ENCODE data around the gene ACCSL. TPM values are rescaled to one million over a fixed set of nuclear protein-coding genes. Genes with fewer than 3 reads are reported as not detected.

Gene ACCSL
- total RNA-seq, 1 experiment from 2014 or later: 1.5 TPM

DNA sequence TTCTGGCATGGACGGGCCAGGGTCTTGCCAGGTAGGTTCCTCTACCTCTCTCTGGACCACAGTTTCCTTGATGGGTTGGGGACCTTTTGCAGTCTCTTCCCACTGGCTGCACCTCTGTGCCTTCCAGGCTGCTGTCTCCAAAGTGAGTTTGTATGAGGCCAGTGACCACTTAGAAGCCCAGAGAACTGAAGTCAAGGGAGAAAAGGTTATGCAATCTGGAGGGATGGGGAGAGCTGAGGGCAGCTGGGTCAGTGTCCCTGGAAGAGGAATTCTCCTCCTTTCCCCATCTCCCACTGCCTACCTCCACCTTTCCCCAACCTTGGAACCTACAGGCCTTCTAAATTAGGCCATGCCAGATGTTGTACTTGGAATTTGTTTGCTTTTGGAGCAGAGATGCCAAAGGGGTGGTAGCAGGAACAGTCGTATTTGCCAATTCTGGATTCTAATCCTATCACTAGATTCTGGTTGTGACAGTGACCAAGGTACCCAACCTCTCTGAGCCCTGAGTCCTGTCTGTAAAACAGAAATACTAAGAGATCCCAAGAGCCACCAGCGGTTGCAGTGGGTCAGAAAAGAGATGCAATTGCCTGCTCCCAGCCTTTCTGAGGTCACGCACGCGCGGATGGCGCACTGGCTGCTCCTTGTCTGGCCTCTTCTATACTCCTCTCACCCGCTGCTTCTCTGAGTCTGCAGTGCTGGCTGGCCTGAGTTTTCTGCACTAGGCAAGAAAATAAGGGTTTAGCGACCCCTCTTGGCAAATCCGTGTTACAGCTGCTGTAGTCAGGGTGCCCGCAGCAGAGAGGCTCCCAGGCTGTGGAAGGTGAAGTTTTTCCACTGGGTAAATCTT, 10.7 kb upstream of the ACCSL start:
- in situ Hi-C loops (cut with HindIII; ENCODE audit: low pct_unique_long_range_greater_than_20kb, low sequenced_read_pairs): no loop called here

DNA sequence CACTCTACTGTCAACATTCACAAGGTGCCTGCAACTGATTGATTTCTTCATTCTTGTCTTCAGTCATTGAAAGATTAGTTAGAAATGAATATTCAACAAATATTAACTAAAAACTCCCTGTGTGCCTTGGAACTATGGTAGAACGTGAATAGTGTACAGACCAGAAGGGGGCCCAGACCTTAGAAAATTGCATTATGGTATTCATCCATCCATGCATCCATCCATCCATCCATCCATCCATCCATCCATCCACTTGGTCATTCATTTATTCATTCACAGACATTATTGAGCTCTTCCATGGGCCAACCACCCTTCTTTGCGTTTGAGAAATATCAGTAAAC, 10.2 kb upstream of the ACCSL start:
- in situ Hi-C loops (cut with HindIII; ENCODE audit: low pct_unique_long_range_greater_than_20kb, low sequenced_read_pairs): no loop called here
- no peak for DNase-seq (ENCODE audit: low read depth, low spot score)

More for the DNA sequence above, 10.7 kb upstream of the ACCSL start:
- peak; percentile 92 for DNase-seq (ENCODE audit: low read depth, low spot score)

DNA sequence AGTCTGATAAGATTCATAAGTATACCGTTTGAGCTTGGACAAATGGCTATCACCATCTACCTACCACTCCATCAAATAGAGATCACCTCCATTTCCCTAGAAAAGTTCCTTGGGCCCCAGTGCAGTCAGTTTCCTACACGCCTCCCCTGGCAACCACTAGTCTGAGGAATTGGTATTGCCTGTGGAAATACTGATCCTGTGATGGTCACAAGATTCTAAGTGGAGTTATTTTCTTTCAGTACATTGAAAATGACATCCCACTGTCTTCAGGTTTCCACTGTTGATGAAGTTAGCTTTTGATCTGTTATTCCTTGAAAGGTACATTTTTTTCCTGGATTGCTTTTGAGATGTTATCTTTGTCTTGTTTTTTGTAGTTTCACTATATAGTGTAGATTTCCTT, 4.6 kb upstream of the ACCSL start:
- in situ Hi-C loops (cut with HindIII; ENCODE audit: low pct_unique_long_range_greater_than_20kb, low sequenced_read_pairs): loop anchor here (10.0 kb wide), 1 partner anchor 138 kb away; no protein-coding TSS in a partner anchor
- peak; percentile 76 for DNase-seq (ENCODE audit: low read depth, low spot score)

DNA sequence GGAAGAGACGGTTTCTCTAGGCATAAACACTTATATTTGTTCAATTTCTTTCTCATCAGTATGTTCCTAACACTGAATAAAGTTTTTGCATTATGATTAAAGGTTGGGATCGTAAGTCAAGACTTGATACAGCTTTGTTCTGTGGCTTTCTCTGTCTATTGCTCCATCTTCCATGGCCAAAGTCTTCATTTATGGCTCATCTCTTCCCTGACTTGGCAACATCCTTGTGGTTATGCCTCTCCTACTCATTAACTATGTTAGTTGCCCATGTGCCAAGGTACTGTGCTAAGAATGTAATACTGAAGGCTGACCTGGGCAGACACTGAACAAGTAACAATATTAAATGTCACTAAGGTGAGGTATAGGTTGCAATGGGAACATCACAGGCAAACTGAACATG, 1.6 kb upstream of the ACCSL start:
- in situ Hi-C loops (cut with HindIII; ENCODE audit: low pct_unique_long_range_greater_than_20kb, low sequenced_read_pairs): loop anchor here (10.0 kb wide), 1 partner anchor 141 kb away; no protein-coding TSS in a partner anchor
- DNase-seq (ENCODE audit: low read depth, low spot score): no peak

DNA sequence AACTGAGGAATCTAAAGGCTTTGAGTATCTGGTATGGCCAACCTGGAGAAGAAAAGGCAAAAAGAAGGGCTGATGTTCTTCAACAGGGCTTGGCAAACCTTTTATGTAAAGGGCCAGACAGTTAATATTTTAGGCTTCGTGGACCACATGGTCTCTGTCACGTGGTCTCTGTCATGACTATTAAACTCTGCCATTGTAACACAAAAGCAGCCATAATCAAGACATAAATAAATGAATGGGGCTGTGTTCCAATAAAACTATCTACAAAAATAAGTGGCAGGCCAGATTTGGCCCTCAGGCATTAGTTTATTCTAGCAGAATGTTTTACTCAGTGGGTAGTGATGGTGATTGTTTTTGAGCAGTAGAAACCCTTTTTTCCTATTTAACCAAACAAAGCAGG, 483 bp upstream of the ACCSL start:
- in situ Hi-C loops (cut with HindIII; ENCODE audit: low pct_unique_long_range_greater_than_20kb, low sequenced_read_pairs): loop anchor here (10.0 kb wide), 1 partner anchor 142 kb away; no protein-coding TSS in a partner anchor
- no peak for DNase-seq (ENCODE audit: low read depth, low spot score)

DNA sequence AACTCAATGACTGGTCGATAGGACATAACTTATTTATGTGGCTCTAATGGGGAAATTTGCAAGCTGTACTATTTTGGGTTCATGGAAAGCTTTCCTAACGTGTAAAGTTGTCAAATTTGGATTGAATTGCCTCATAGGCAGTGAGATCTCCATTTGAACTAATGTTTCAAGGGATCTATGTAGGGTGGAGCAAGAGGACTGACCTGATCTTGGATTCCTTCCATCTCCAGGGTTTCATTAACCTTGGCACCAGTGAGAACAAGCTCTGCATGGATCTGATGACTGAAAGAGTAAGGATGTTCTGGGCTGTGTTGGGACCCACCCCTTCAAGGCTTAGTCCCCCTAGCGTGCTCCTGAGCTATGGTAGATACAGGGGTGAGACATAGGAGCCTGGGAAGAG, 2.1 kb downstream of the ACCSL start:
- in situ Hi-C loops (cut with HindIII; ENCODE audit: low pct_unique_long_range_greater_than_20kb, low sequenced_read_pairs): loop anchor here (10.0 kb wide), 1 partner anchor 145 kb away; no protein-coding TSS in a partner anchor
- DNase-seq (ENCODE audit: low read depth, low spot score): no peak

DNA sequence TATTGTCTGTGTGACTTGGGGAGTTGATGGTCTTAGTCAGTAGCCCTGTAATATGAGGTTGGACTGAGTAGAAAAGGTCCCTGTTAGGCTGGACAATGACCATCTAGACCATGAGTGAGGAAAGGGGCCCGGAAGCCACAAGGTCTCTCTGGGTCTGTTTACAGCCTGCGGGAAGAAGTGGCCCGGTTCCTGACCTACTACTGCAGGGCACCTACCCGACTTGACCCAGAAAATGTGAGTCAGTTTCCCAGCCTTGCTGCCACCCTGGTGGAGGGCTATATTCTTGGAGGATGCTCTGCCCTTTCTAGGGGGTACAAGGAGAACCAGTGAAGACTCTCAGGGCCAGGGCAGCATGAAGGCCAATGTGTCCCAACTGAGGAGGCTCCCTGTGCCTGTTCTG, 3.4 kb downstream of the ACCSL start:
- no peak for DNase-seq (ENCODE audit: low read depth, low spot score)
- in situ Hi-C loops (cut with HindIII; ENCODE audit: low pct_unique_long_range_greater_than_20kb, low sequenced_read_pairs): no loop called here

DNA sequence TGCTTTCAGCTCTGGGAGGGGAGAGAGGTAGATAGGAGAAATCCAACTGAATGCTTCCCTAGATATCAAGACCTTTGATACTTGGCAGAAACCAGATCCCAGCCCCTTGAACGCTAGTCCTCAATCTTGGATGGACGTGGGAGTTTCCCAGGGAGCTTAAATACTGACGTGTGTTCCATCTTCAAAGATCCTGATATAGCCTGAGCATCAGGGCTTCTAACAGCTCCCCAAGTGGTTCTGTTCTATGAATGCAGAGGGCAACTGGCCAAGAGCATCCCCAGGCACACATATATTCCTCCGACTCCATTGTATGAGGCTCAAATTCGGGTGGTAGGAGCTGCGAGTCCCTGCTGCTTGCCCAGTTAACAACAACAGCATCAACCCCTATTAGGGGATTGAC, 9.6 kb downstream of the ACCSL start:
- in situ Hi-C loops (cut with HindIII; ENCODE audit: low pct_unique_long_range_greater_than_20kb, low sequenced_read_pairs): no loop called here
- DNase-seq (ENCODE audit: low read depth, low spot score): no peak

DNA sequence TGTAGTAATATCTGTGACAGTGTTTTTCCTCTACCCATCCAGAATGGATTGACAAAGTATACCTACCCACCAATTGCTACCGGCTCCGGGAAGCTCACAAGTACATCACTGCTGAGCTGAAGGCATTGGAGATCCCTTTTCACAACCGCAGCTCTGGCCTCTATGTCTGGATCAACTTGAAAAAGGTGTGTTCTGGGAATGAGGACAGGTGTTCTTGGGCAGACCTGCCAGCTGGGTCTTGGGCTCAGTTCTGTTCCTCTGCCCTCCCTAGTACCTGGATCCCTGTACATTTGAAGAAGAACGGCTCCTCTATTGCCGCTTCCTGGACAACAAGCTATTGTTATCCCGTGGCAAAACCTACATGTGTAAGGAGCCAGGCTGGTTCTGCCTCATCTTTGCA, 10.5 kb downstream of the ACCSL start:
- DNase-seq (ENCODE audit: low read depth, low spot score): no peak
- in situ Hi-C loops (cut with HindIII; ENCODE audit: low pct_unique_long_range_greater_than_20kb, low sequenced_read_pairs): no loop called here

DNA sequence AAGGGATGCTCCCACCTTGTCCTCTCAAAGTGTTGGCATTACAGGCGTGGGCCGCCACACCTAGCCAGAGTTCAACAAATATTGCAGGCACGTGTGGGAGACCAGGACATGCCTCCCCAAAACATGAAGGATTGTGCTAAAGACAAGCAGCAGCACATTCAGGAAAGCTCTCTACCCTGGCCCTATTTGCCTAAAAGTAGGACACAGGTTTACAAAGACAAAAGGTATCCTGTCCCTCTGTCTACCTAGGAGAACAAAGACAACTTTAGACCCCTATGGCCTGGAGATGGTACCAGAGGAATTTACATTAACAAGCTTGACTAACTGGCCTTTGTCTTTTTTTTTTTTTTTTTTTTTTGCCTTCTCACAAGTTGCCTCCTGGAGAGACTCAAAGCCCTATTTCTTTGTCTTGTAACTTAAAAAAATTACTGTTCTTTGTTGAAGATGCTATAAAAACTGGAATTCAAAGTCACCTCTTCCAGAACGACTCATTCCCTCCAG, 17.4 kb downstream of the ACCSL start:
- in situ Hi-C loops (cut with HindIII; ENCODE audit: low pct_unique_long_range_greater_than_20kb, low sequenced_read_pairs): no loop called here
- peak; percentile 7 for DNase-seq (ENCODE audit: low read depth, low spot score)

DNA sequence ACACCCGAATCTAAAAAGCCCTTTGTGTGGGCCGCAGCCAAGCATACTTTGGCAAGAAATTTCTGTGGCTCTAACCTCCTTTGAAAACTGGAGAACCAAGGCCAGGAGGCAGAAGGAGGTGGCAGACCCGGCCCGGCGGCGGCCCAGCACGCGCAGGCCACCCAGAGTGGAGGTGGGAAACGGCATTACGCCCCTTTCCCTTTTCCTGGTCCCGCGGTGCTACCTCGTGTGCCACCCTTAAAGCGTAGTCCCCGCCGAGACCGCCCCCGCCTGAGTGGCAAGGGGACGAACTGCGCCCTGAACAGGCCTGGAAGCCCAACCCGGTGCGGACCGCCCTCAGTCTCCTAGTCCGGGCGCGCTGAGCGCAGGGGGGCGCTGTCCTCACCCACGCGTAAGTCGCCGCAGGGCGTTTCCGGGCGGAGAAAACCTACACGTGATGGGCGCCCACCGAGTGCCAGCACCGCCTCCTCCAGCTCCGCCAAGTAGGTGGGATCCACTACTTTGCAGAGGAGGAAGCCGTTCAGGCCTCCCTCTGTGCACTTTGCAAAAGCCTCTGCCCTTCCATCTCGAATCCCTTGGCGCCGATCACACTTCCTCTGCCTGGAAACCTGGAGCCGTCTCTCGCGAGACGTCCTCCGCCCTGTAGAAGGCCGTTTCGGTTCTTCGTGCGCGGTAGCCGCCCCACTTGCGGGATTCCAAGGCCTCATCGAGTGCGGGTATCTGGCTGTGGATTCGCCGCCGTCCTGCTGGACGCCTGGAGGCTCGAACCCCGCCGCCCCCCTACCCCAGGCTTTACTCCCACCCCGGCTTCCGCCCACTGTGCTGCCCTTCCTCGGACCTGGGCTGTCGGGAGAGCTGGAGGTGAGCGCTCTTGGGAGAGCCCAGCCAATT, 18.3 kb downstream of the ACCSL start, which contains the start of gene ACCS:
Gene ACCS, plus strand, starts transcription at position 430 of the 891 bp plus-strand sequence. CDS start 1,358 bp downstream, outside the sequence.
- in situ Hi-C loops (cut with HindIII; ENCODE audit: low pct_unique_long_range_greater_than_20kb, low sequenced_read_pairs): no loop called here
- DNase-seq (ENCODE audit: low read depth, low spot score): peak; percentile 90

DNA sequence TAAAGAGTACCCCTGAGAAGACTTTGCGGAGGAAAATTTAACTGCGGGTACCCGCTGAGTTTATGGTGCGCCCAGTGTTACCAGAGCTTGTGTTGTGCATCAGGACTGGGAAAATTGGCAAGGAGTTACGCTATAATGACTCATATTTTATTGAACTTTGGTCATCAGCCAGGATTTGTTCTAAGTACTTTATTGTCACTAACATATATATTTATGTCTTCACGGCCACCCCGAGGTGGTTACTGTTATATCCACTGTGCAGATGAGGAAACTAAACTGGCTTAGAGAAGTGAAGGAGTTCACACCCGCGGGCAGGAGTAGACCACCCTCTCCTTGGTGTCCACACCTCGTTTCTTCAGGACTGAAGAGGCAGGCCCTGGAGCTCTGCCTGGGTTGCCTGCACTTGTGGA, 19.0 kb downstream of the ACCSL start:
- DNase-seq (ENCODE audit: low read depth, low spot score): no peak
- in situ Hi-C loops (cut with HindIII; ENCODE audit: low pct_unique_long_range_greater_than_20kb, low sequenced_read_pairs): no loop called here

DNA sequence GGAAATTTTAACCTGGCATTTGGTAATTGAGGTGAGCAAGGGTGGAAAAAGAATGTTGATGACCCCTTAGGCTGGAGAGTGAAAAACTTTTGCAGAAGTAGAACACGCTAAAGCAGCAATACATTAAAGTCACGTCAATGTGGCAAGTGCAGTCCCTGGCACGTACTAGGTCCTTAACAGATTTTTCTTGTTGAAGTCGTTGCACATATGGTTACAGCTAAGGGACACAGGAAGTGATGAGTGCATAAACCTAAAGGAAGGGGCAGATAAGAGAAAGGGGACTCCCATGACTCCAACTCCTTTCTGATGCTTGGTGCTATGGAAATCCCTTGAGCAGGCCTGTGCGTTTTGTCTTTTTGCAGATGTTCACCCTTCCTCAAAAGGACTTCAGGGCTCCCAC, 19.5 kb downstream of the ACCSL start:
- no peak for DNase-seq (ENCODE audit: low read depth, low spot score)
- in situ Hi-C loops (cut with HindIII; ENCODE audit: low pct_unique_long_range_greater_than_20kb, low sequenced_read_pairs): no loop called here

DNA sequence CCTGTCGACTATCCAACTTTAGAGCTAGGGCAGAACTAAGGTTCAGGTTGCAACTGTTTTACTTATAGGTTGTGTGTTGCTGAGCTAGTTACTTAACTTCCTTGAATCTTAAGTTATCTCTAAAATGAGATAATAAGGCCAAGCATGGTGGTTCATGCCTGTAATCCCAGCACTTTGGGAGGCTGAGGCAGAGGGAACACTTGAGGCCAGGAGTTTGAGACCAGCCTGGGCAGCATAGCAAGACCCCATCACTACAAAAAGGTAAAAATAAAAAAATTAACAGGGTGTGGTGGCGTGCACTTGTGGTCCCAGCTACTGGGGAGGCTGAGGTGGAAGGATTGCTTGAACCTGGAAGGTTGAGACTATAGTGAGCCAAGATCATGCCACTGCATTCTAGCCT, 20.4 kb downstream of the ACCSL start:
- no peak for DNase-seq (ENCODE audit: low read depth, low spot score)
- in situ Hi-C loops (cut with HindIII; ENCODE audit: low pct_unique_long_range_greater_than_20kb, low sequenced_read_pairs): no loop called here

DNA sequence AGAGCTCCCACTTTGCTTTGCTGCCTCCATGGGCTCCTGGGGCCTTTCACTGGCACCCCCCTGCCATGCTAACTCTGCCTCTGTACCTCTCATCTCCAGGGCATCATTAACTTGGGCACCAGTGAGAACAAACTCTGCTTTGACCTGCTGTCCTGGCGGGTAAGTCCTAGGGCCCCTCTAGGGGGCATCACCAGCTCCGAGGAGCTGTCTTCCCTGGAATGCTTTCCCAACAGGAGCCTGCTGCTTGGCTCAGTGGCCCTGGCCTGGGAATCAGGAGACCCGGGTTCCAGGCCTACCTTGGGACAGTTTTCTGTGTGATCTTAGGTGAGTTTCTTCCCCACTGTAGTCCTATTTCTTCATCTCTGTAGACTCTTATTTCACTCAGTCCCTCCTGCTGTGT, 23.4 kb downstream of the ACCSL start:
- in situ Hi-C loops (cut with HindIII; ENCODE audit: low pct_unique_long_range_greater_than_20kb, low sequenced_read_pairs): no loop called here
- peak; percentile 8 for DNase-seq (ENCODE audit: low read depth, low spot score)

DNA sequence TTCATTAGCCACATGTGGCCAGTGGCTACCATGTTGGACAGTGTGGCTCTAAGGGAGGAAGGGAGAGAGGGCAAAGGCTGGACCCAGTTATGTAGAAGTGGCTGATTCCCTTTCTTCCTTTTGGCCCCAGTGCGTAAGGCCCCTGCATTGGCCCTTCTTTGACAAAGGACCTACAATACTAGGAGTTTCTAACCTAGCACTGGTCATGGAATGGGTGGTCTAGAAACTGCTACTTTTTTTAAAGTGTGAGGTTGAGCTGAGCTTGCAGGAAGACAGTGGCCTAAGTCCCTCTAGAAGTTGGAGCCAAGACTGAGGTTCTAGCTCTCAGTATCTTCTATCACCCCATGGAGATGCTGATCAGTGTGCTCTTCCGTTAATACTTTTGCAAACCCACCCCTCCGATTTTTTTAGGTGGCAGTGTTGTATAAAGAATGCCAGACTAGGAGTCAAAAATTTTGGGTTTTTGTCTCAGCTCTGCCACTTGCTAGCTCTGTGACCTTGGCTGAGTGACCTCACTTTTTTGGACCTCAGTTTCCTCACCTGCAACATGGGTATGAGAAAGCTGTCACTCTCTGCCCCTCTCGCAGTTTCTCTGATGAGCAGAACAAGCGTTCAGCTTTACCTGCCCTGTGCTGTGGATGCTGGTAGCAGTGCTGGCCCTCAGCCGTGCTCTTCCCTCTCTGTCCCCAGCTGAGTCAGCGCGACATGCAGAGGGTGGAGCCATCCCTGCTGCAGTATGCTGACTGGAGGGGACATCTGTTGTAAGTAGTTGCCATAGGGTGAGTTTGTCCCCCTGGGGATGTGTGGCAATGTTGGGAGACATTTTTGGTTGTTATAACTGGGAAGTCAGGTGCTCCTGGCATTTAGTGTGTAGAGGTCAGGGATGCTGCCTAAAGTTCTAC, 25.2 kb downstream of the ACCSL start:
- in situ Hi-C loops (cut with HindIII; ENCODE audit: low pct_unique_long_range_greater_than_20kb, low sequenced_read_pairs): no loop called here
- no peak for DNase-seq (ENCODE audit: low read depth, low spot score)

DNA sequence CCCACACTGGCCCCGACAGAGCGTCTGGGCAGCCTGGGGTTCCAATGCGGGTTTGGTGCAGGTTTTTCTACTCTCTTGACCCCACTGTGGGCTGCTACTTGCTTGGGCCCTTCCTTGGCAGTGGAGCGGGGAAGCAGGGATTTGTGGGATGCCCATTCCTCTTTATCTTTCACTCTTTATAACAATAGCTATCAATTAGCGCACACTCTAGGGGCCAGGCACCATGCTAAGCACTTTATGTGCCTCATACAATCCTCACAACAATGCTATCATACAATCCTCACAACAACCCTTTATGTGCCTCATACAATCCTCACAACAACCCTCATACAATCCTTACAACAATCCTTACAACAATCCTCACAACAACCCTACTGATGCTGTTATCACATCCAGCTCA, 31.0 kb downstream of the ACCSL start:
- DNase-seq (ENCODE audit: low read depth, low spot score): no peak
- in situ Hi-C loops (cut with HindIII; ENCODE audit: low pct_unique_long_range_greater_than_20kb, low sequenced_read_pairs): no loop called here
